IMR-90 (cell line): ENCODE data around the gene HNRNPC. TPM values are rescaled to one million over a fixed set of nuclear protein-coding genes. Genes with fewer than 3 reads are reported as not detected.

Source experiments
- ATAC-seq: fragments of 200-7000 bp; cut with Tn5 transposase; 2 replicates; pipeline ENCODE4 v1.9.1; 2020; ENCODE audit warnings: low read depth, mild to moderate bottlenecking, moderate library complexity
- BruUV-seq: library from RNA; stranded (reverse); fragments of 400-500 nt; replicated peaks from 2 replicates; lab custom pipeline; 2021; lab: Mats Ljungman, UMichigan
- CTCF ChIA-PET: fragments of 300-600 bp; formaldehyde crosslinking; extraction: SDS; loops from one replicate; lab custom pipeline; 2021; ENCODE audit warnings: antibody characterized with exemption; lab: Yijun Ruan, JAX
- POLR2A ChIA-PET: fragments of 300-600 bp; sonication (Branson Sonifier 250); formaldehyde crosslinking; loops from one replicate; lab custom pipeline; 2022; ENCODE audit warnings: antibody characterized with exemption; ENCODE audit not compliant: unreplicated experiment; lab: Charles Lee
- DNase-seq: peaks from one replicate; pipeline ENCODE4 v3.0.0; 2013
- H2AFZ ChIP-seq: replicated peaks from 2 replicates; pipeline ENCODE3; 2013; ENCODE audit warnings: low read length, mild to moderate bottlenecking; ENCODE audit not compliant: poor library complexity
- H2AK5ac ChIP-seq: 2 replicates; pipeline ENCODE4 v1.6.1; 2013; ENCODE audit warnings: low read depth, low read length, inconsistent platforms
- H2AK9ac ChIP-seq: replicated peaks from 2 replicates; pipeline ENCODE3; 2013; ENCODE audit warnings: mild to moderate bottlenecking, low read depth, low read length, moderate library complexity; ENCODE audit not compliant: poor library complexity
- H2BK120ac ChIP-seq: 2 replicates; pipeline ENCODE4 v1.6.1; 2013; ENCODE audit warnings: low read depth, low read length, inconsistent platforms
- H2BK15ac ChIP-seq: 3 replicates; pipeline ENCODE4 v1.6.1; 2013; ENCODE audit warnings: low read depth, low read length, inconsistent platforms
- H2BK20ac ChIP-seq: 2 replicates; pipeline ENCODE4 v1.6.1; 2013; ENCODE audit warnings: low read depth, mild to moderate bottlenecking, inconsistent platforms, low read length, moderate library complexity
- H2BK5ac ChIP-seq: 2 replicates; pipeline ENCODE4 v1.6.1; 2013; ENCODE audit warnings: mild to moderate bottlenecking, low read depth, low read length, inconsistent platforms; ENCODE audit not compliant: poor library complexity, severe bottlenecking
- H3K14ac ChIP-seq: replicated peaks from 2 replicates; pipeline ENCODE4 v1.6.1; 2013; ENCODE audit warnings: low read depth, low read length, inconsistent platforms
- H3K18ac ChIP-seq: 2 replicates; pipeline ENCODE4 v1.6.1; 2013; ENCODE audit warnings: low read depth, low read length, control low read depth
- H3K23ac ChIP-seq: 2 replicates; pipeline ENCODE4 v1.6.1; 2013; ENCODE audit warnings: low read depth, low read length, inconsistent platforms
- H3K27ac ChIP-seq: 2 replicates; pipeline ENCODE4 v1.5.1; 2013; ENCODE audit warnings: mild to moderate bottlenecking, control low read depth, low read length; ENCODE audit not compliant: insufficient read depth
- H3K27me3 ChIP-seq: 2 replicates; pipeline ENCODE4 v1.6.1; 2013; ENCODE audit warnings: low read length; ENCODE audit not compliant: control insufficient read depth, insufficient read depth
- H3K36me3 ChIP-seq: 2 replicates; pipeline ENCODE4 v1.6.1; 2013; ENCODE audit warnings: low read length, mixed read lengths; ENCODE audit not compliant: control insufficient read depth, insufficient read depth
- H3K4ac ChIP-seq: 2 replicates; pipeline ENCODE4 v1.6.1; 2013; ENCODE audit warnings: low read depth, low read length, inconsistent platforms
- H3K4me1 ChIP-seq: 2 replicates; pipeline ENCODE4 v1.6.1; 2013; ENCODE audit warnings: low read length, mixed read lengths; ENCODE audit not compliant: control insufficient read depth, insufficient read depth
- H3K4me2 ChIP-seq: 2 replicates; pipeline ENCODE4 v1.6.1; 2013; ENCODE audit warnings: low read depth, mild to moderate bottlenecking, control low read depth, low read length, moderate library complexity
- H3K4me3 ChIP-seq: 2 replicates; pipeline ENCODE4 v1.5.1; 2013; ENCODE audit warnings: low read depth, mild to moderate bottlenecking, control low read depth, low read length, moderate library complexity; ENCODE audit not compliant: insufficient read depth
- H3K56ac ChIP-seq: 2 replicates; pipeline ENCODE4 v1.6.1; 2013; ENCODE audit warnings: low read length, inconsistent platforms; ENCODE audit not compliant: insufficient read depth; ENCODE audit errors: extremely low read depth
- H3K79me1 ChIP-seq, 2 experiments: 2 replicates each; pipeline ENCODE4 v1.6.1; 2013; ENCODE audit warnings: low read length in 2 of 2, inconsistent platforms in 1 of 2, low read depth in 1 of 2
- H3K9ac ChIP-seq: 2 replicates; pipeline ENCODE4 v1.6.1; 2013; ENCODE audit warnings: low read depth, low read length, control low read depth
- H3K9me1 ChIP-seq: 2 replicates; pipeline ENCODE4 v1.6.1; 2013; ENCODE audit warnings: low read length, inconsistent platforms; ENCODE audit not compliant: insufficient read depth
- H3K9me3 ChIP-seq: 2 replicates; pipeline ENCODE4 v1.6.1; 2013; ENCODE audit warnings: low read length; ENCODE audit not compliant: control insufficient read depth, insufficient read depth
- H4K20me1 ChIP-seq: 2 replicates; pipeline ENCODE4 v1.6.1; 2013; ENCODE audit warnings: low read length, inconsistent platforms; ENCODE audit not compliant: insufficient read depth
- H4K5ac ChIP-seq: 2 replicates; pipeline ENCODE4 v1.6.1; 2013; ENCODE audit warnings: mild to moderate bottlenecking, low read depth, low read length, control low read depth
- H4K8ac ChIP-seq, 2 experiments: 2 replicates each; pipeline ENCODE4 v1.6.1; 2013; ENCODE audit warnings: low read depth in 2 of 2, low read length in 2 of 2, control low read depth in 1 of 2, inconsistent platforms in 1 of 2
- H4K91ac ChIP-seq: 2 replicates; pipeline ENCODE4 v1.6.1; 2013; ENCODE audit warnings: low read depth, low read length, inconsistent platforms; ENCODE audit not compliant: insufficient read depth
- CEBPB ChIP-seq: IDR thresholded peaks from 2 replicates; pipeline ENCODE4 v1.6.1; 2012; ENCODE audit warnings: low read depth, low read length, improper control_type of control experiment
- CTCF ChIP-seq: conservative IDR thresholded peaks from 2 replicates; pipeline ENCODE4 v1.5.1; 2012; ENCODE audit warnings: mild to moderate bottlenecking, low read depth, low read length, improper control_type of control experiment
- ELK1 ChIP-seq: fragments of 150-350 bp; IDR thresholded peaks from 2 replicates; pipeline ENCODE4 v1.6.1; 2016; ENCODE audit warnings: low read depth, mild to moderate bottlenecking, low read length, moderate library complexity, borderline replicate concordance
- MAFK ChIP-seq: IDR thresholded peaks from 2 replicates; pipeline ENCODE4 v1.6.1; 2012; ENCODE audit warnings: low read depth, low read length, improper control_type of control experiment
- MAZ ChIP-seq: IDR thresholded peaks from 2 replicates; pipeline ENCODE4 v1.6.1; 2012; ENCODE audit warnings: low read depth, mild to moderate bottlenecking, low read length, improper control_type of control experiment, moderate library complexity, borderline replicate concordance
- RAD21 ChIP-seq: IDR thresholded peaks from 2 replicates; pipeline ENCODE4 v1.6.1; 2012; ENCODE audit warnings: low read length, improper control_type of control experiment
- RCOR1 ChIP-seq: IDR thresholded peaks from 2 replicates; pipeline ENCODE4 v1.6.1; 2012; ENCODE audit warnings: mild to moderate bottlenecking, low read length, improper control_type of control experiment; ENCODE audit not compliant: insufficient replicate concordance
- WGBS, 2 experiments: methylation state at CpG; one replicate each; pipeline versions ENCODE4 v1.1.5 to v1.1.7; 2013; ENCODE audit warnings: missing lambda C conversion rate in 2 of 2; ENCODE audit not compliant: insufficient read length in 1 of 2; ENCODE audit errors: extremely low coverage in 2 of 2; 5-methylcytosine and 5-hydroxymethylcytosine counted together
- dilution Hi-C: fragments of 300-500 bp; cut with HindIII; formaldehyde crosslinking; loops from one replicate; pipeline ENCODE4 v1.14.3; 2018; ENCODE audit warnings: low sequenced_read_pairs; ENCODE audit not compliant: unreplicated experiment
- in situ Hi-C: fragments of 300-500 bp; cut with MboI; formaldehyde crosslinking; loops from 3 replicates; pipeline ENCODE4 v1.14.3; 2019; ENCODE audit warnings: low sequenced_read_pairs, inconsistent platforms, mixed read lengths
- intact Hi-C: fragments of 100-400 bp; cut with micrococcal nuclease; formaldehyde crosslinking; loops from 2 replicates; pipeline ENCODE4 v1.10.0; 2022
- polyA plus RNA-seq, 3 experiments: library from polyadenylated mRNA; depleted of rRNA; stranded (reverse); fragments of >200 nt; gene quantifications; 2 replicates each; pipeline ENCODE4 v1.2.3, GENCODE V29; 2012; ENCODE audit warnings: low replicate concordance in 1 of 3
- total RNA-seq: library from RNA; depleted of rRNA; stranded (reverse); fragments of >200 nt; gene quantifications from 2 replicates; pipeline ENCODE4 v1.2.3, GENCODE V29; 2012

The HNRNPC gene
- total and polyA plus RNA-seq, 2 of the 4 experiments (the other 2 are of a cell fraction) = 308 to 615 TPM

- no peak overlapping the region for H3K23ac ChIP-seq
- dilution Hi-C loops = no loop called here
- H2BK15ac ChIP-seq = no peak overlapping the region
- H3K4me1 ChIP-seq = no peaks in the 10 kb centered on the region
- peaks cover 20% of the 10 kb centered on the region for H3K27me3 ChIP-seq
- H3K9me1 ChIP-seq = no peaks in the 10 kb centered on the region
- H3K36me3 ChIP-seq = no peaks in the 10 kb centered on the region
- H3K4ac ChIP-seq = no peak overlapping the region
- H4K8ac ChIP-seq = no peak overlapping the region
- no peak overlapping the region for H4K91ac ChIP-seq
- intact Hi-C loops = no loop called here
- H2BK120ac ChIP-seq = no peak overlapping the region
- H3K4me3 ChIP-seq = no peak overlapping the region
- ATAC-seq (no peak), DNase-seq (no peak)
- no peaks in the 10 kb centered on the region for H4K20me1 ChIP-seq
- H2BK5ac ChIP-seq = no peak overlapping the region
- H2AK5ac ChIP-seq = no peak overlapping the region
- TF ChIP-seq MAFK = no peak
- TF ChIP-seq MAZ = no peak
- no peak for TF ChIP-seq CTCF
- no peak for TF ChIP-seq CEBPB
- TF ChIP-seq RCOR1 = no peak
- TF ChIP-seq ELK1 = no peak
- no peak for TF ChIP-seq RAD21
- no peak overlapping the region for H2BK20ac ChIP-seq
- no TSS peak for BruUV-seq
- H2AK9ac ChIP-seq = no peak overlapping the region
- H3K56ac ChIP-seq = no peak overlapping the region
- H3K4me2 ChIP-seq = no peak overlapping the region
- H4K5ac ChIP-seq = no peak overlapping the region
- ChIA-PET CTCF (interaction anchor here (1.5 kb wide), 1 partner anchor 14 kb away, joined by 5 read pairs; no protein-coding TSS in a partner anchor), POLR2A (no interaction called here)
- H2AFZ ChIP-seq = no peak overlapping the region
- in situ Hi-C loops = no loop called here
- no peaks in the 10 kb centered on the region for H3K79me1 ChIP-seq
- no peak overlapping the region for H3K9ac ChIP-seq
- H3K14ac ChIP-seq = no peak overlapping the region
- no peak overlapping the region for H3K27ac ChIP-seq
- H3K18ac ChIP-seq = no peak overlapping the region
- WGBS, 2 experiments = no CpG with 5 or more reads among the region's 10 CpGs
- H3K9me3 ChIP-seq = no peaks in the 10 kb centered on the region
Measured at GRCh38 chr14:21299562-21300130, 30.4 kb upstream of the HNRNPC start.
